Measurements from ENCODE around the gene DDX10.

DDX10 gene

DNA sequence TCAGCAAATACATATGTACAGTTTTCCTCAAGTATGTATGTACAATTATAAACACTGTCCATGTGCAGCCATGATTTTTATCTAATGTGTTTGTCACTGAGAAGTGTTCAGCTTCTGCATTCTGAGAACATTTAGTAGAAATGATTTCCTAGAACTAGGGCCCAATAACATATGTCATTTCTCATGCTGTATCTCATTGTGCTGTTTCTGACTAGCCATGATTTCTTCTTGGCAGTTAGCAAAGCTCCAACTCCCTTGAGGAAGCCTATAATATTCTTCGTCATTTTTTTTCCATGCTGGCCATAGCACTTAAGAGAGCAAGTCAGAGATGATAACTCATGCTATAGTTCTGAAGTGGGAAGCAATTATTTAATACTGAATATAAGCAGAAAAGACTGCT is 187.8 kb downstream of the DDX10 start:
- Mint-ChIP-seq H3K4me1 (ENCODE audit: low read depth) (peaks cover 12% of the 10 kb centered on the region), H3K27ac (no peak overlapping the region), H3K36me3 (ENCODE audit: low read depth) (peaks cover 8% of the 10 kb centered on the region), H3K27me3 (no peaks in the 10 kb centered on the region), H3K9me3 (no peaks in the 10 kb centered on the region), H3K4me3 (no peak overlapping the region)
- intact Hi-C loops (cut with micrococcal nuclease) = no loop called here

DNA sequence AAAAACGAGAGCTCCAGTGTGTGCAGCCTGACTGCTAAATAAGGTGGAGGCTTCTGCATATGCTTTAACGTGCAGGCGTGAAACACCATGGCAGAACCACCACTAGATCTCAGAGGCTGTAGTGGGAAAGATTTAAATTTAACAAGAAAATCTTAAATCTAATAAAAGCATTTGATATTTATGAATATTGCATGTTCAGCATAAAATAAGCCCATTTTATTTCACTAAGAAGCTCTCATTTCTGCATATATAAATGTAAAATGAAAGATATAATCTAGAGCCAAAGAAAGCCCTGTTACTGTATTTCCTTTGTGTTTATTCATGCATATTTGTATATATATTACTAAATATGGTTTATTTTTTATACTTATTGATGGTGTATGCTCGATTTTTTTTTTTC is 188.3 kb downstream of the DDX10 start:
- intact Hi-C loops (cut with micrococcal nuclease) = no loop called here

DNA sequence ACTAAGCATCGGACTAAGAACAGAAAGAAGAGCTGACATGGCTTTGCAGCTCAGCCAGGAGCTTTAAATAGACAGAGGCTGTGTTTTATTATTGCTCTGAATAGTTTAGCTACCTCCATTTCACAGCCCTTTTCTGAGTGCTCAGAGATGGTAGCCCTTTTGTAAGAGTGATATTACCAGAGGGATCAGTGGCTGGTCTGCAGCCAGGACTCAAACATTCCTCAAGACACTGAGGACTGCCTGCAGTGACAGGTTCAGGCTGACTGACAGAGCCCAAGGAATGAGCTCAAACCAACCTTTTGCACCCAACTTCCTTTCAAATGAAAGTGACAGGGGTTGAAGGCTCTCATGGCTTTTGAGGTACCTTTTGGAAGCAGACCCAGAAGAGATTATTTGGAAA is 189.0 kb downstream of the DDX10 start:
- Mint-ChIP-seq H3K9me3 (no peaks in the 10 kb centered on the region), H3K27me3 (no peaks in the 10 kb centered on the region), H3K27ac (no peak overlapping the region), H3K4me3 (no peak overlapping the region), H3K36me3 (ENCODE audit: low read depth) (peaks cover 14% of the 10 kb centered on the region), H3K4me1 (ENCODE audit: low read depth) (peaks cover 12% of the 10 kb centered on the region)
- intact Hi-C loops (cut with micrococcal nuclease) = no loop called here

More for the DNA sequence above, 188.3 kb downstream of the DDX10 start:
- peaks cover 12% of the 10 kb centered on the region for H3K36me3 Mint-ChIP-seq (ENCODE audit: low read depth)
- peaks cover 12% of the 10 kb centered on the region for H3K4me1 Mint-ChIP-seq (ENCODE audit: low read depth)
- H3K4me3 Mint-ChIP-seq = no peak overlapping the region
- no peaks in the 10 kb centered on the region for H3K27me3 Mint-ChIP-seq
- H3K27ac Mint-ChIP-seq = no peak overlapping the region
- H3K9me3 Mint-ChIP-seq = no peaks in the 10 kb centered on the region

DNA sequence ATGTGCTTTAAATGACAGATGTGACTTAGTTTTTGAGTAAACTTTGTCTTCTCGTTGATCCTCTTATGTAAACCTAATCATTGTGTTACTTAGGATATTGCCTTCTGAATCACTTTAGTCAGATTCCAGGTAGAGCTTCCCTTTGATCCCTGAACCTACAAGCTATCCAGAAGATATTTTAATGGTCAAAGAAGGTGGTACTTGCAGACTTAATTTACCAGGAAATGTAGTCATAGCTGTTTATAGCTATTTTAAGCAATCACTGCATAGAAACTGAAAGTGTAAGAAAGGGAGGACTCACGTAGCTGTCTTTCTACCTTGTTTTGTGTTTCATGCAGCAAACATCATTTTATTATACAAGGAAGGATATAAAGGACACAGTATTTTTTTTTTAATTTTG is 189.5 kb downstream of the DDX10 start:
- intact Hi-C loops (cut with micrococcal nuclease) = no loop called here
- no peaks in the 10 kb centered on the region for H3K9me3 Mint-ChIP-seq
- H3K4me1 Mint-ChIP-seq (ENCODE audit: low read depth) = peaks cover 12% of the 10 kb centered on the region
- H3K27ac Mint-ChIP-seq = no peak overlapping the region
- H3K36me3 Mint-ChIP-seq (ENCODE audit: low read depth) = peaks cover 14% of the 10 kb centered on the region
- H3K4me3 Mint-ChIP-seq = no peak overlapping the region
- H3K27me3 Mint-ChIP-seq = no peaks in the 10 kb centered on the region

DNA sequence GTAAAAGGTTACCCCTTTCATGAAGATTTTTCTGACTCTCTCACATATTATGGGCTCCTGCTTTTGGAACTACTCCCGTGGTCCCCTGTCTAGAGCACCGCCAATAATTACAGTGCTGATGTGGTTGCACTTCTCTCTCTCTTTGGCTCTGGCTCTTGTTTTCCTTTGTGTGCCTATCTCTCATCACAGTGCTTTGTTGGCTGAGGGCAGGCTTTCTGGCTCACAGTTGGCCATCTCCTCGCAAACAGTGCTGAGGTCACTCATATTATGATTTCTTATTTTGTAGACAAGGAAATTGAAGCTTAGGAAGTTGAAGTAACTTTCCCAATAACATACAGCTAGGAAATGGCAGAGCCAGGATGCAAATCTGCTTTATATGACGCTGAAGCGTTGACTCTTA is 192.5 kb downstream of the DDX10 start:
- intact Hi-C loops (cut with micrococcal nuclease) = no loop called here
- Mint-ChIP-seq H3K27me3 (no peaks in the 10 kb centered on the region), H3K9me3 (no peaks in the 10 kb centered on the region), H3K4me3 (no peak overlapping the region), H3K27ac (no peak overlapping the region), H3K36me3 (ENCODE audit: low read depth) (peaks cover 8% of the 10 kb centered on the region), H3K4me1 (ENCODE audit: low read depth) (peaks cover 12% of the 10 kb centered on the region)

DNA sequence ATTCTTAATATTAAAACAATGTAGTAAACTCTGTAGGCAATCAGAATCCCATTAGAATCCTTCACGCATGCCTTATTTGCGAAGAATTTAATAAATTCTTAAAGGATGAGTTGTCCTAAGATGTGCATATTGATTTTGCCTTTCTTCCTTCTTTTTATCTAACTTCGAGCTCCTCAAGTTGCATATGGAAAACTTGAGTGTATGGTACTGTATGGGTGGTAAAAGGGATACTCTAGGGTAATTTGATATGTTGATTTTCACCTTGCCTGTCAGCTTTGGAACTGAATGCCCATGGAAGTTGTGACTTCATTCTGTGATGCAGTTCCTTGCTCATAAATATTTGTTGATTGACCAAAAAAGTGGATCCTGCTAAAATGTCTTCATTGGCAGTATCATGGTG is 193.8 kb downstream of the DDX10 start:
- Mint-ChIP-seq H3K36me3 (ENCODE audit: low read depth) (peaks cover 6% of the 10 kb centered on the region), H3K9me3 (no peaks in the 10 kb centered on the region), H3K27ac (no peak overlapping the region), H3K27me3 (no peaks in the 10 kb centered on the region), H3K4me1 (ENCODE audit: low read depth) (peaks cover 12% of the 10 kb centered on the region), H3K4me3 (no peak overlapping the region)
- intact Hi-C loops (cut with micrococcal nuclease) = no loop called here

DNA sequence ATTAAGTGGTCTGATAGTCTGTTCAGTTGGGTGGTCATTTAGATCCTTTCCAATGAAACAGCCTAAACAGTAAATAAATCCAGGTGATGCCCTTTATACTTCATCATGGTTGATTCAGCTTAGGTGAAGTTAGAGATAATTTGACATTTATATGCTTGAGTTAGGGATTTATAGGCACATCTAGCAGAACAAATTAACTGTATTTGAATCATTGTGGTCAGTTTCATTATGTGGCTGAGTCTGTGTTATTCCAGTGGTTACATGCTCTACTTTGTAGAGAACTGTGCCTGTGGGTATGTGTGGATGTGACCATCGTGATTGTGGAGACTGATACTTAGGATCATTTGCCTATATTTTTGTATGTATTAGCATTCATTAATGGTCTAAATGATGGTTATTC is 194.6 kb downstream of the DDX10 start:
- intact Hi-C loops (cut with micrococcal nuclease) = no loop called here
- Mint-ChIP-seq H3K4me1 (ENCODE audit: low read depth) (peaks cover 4% of the 10 kb centered on the region), H3K36me3 (ENCODE audit: low read depth) (peaks cover 6% of the 10 kb centered on the region), H3K4me3 (no peak overlapping the region), H3K27me3 (no peaks in the 10 kb centered on the region), H3K27ac (no peak overlapping the region), H3K9me3 (no peaks in the 10 kb centered on the region)

DNA sequence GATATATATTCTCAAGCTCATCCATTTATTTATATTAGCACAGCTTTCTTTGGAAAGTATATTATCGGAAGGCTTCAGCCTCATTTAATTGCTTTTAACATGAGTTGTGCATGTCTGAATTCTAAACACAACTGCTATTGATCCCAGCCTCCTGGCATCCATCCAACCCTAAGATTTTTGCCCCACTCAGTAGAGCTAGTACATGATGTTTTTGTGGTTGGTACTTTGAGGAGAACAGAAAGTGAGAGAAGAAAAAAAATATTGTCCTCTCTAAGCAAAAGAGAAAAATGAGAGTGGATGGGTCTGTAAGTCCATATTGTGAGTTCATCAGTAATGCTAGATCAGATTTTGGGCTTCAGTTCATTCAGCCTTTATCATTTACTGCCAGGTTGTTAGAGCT is 198.7 kb downstream of the DDX10 start:
- intact Hi-C loops (cut with micrococcal nuclease) = no loop called here
- no peaks in the 10 kb centered on the region for H3K27me3 Mint-ChIP-seq
- no peaks in the 10 kb centered on the region for H3K4me1 Mint-ChIP-seq (ENCODE audit: low read depth)
- H3K9me3 Mint-ChIP-seq = no peaks in the 10 kb centered on the region
- no peak overlapping the region for H3K4me3 Mint-ChIP-seq
- no peak overlapping the region for H3K27ac Mint-ChIP-seq
- no peaks in the 10 kb centered on the region for H3K36me3 Mint-ChIP-seq (ENCODE audit: low read depth)

DNA sequence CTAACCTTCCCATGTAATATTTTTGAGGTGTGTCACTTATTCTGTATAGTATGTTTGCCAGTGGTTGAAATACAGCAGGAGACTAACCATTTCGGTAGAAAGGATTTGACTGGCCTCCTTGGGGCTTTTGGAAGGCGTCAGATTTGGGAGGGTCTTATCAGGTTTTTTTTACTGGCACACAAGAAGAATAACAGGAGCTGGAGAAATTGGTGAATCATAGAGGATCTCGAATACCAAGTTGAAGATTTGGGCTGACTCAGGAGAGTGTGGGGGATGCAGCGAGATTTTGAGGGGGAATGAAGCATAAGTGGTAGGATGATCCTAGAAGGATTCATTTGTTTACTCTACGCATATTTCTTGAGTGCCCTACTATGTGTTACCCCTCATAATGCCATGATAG is 200.5 kb downstream of the DDX10 start:
- intact Hi-C loops (cut with micrococcal nuclease) = no loop called here
- Mint-ChIP-seq H3K36me3 (ENCODE audit: low read depth) (no peaks in the 10 kb centered on the region), H3K27ac (no peak overlapping the region), H3K9me3 (no peaks in the 10 kb centered on the region), H3K4me1 (ENCODE audit: low read depth) (no peaks in the 10 kb centered on the region), H3K4me3 (no peak overlapping the region), H3K27me3 (no peaks in the 10 kb centered on the region)

DNA sequence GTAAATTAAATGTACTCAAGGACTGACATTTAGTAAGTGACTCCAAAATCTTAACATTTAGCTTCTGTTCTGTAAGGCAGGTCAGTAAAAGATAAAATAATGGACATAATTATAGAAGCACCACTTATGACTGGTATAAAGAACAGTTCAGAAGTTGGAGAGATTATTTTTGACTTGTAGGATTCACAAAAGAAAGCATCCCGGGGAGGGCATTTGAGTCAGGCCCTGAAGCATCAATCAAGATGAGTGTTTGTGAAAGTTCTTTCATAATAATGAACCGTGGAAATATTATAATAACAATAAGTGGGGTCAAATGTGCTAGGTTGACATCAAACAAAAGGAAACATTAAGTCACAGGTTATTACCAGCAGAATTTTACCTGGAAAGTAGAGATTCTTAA is 201.9 kb downstream of the DDX10 start:
- Mint-ChIP-seq H3K9me3 (no peaks in the 10 kb centered on the region), H3K4me1 (ENCODE audit: low read depth) (no peaks in the 10 kb centered on the region), H3K27ac (no peak overlapping the region), H3K36me3 (ENCODE audit: low read depth) (no peaks in the 10 kb centered on the region), H3K27me3 (no peaks in the 10 kb centered on the region), H3K4me3 (no peak overlapping the region)
- intact Hi-C loops (cut with micrococcal nuclease) = no loop called here

DNA sequence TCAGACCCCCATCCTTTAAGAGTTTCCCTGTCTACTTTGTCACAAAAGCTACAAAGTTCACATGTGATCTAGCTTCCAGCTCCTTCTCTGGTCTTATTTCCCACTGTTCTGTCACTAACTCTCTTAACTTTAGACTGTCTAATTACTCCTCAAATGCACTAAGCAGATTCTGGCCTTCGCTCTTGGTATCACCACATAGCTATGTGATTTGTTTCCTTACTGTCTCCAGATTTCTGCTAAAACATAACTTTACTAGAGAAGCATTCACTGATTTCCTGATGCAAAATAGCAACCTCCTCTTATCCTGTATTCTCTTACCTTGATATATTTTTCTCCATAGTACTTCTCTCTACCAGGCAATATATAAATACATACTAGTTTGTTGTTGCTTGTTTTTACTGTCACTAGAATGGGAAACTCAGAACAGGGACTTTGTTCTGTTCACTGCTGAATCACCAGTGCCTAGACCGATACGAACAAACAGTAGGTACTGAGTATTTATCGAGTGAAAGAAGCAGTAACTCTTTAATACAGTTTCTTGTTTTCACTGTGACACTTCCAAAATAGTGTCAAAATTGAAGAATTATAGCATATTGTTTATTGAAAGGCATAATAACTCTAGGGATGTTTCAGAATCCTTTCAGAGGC is 205.6 kb downstream of the DDX10 start:
- H3K4me1 Mint-ChIP-seq (ENCODE audit: low read depth) = no peaks in the 10 kb centered on the region
- H3K27ac Mint-ChIP-seq = no peak overlapping the region
- H3K36me3 Mint-ChIP-seq (ENCODE audit: low read depth) = no peaks in the 10 kb centered on the region
- no peaks in the 10 kb centered on the region for H3K27me3 Mint-ChIP-seq
- H3K9me3 Mint-ChIP-seq = no peaks in the 10 kb centered on the region
- intact Hi-C loops (cut with micrococcal nuclease) = loop anchor here (10.0 kb wide), 1 partner anchor 176 kb away; no protein-coding TSS in a partner anchor
- no peak overlapping the region for H3K4me3 Mint-ChIP-seq

DNA sequence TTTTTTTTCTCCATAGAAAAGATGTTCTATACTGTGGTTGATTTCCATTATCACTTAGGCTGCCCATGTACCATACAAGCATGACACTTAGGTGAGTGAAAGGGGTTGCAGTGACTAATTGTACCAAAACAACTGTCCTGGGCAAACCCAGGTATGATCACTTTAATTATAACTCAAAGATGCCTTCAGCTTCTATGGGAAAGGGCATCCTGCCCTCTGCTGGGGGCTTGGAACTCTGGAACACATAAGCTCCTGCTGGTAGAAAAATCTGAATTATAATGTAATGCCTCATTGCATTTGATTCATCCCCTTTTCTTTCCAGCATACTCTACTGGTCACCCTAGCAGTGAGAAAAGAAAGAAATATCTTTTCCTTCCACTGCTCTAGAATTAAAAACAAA is 206.3 kb downstream of the DDX10 start:
- Mint-ChIP-seq H3K9me3 (no peaks in the 10 kb centered on the region), H3K4me3 (no peak overlapping the region), H3K27me3 (no peaks in the 10 kb centered on the region), H3K36me3 (ENCODE audit: low read depth) (no peaks in the 10 kb centered on the region), H3K27ac (no peak overlapping the region), H3K4me1 (ENCODE audit: low read depth) (no peaks in the 10 kb centered on the region)
- intact Hi-C loops (cut with micrococcal nuclease) = loop anchor here (10.0 kb wide), 1 partner anchor 176 kb away; no protein-coding TSS in a partner anchor

DNA sequence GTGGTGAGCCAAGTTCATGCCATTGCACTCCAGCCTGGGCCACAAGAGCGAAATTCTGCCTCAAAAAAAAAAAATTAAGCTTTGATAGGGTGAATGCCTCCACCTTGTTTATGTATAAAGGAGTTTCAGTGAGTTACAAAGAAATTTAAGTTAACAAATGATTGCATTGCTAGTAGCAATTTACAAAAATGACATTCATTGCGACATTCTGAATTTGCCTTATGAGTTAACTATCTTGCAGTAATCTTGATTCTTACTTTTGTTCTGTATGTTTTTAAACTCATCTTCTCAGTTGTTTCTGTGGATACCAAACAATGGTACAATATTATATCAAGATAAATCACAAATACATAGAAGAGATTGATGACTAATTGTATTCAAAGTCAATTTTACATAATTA is 207.0 kb downstream of the DDX10 start:
- H3K36me3 Mint-ChIP-seq (ENCODE audit: low read depth) = no peaks in the 10 kb centered on the region
- no peak overlapping the region for H3K27ac Mint-ChIP-seq
- intact Hi-C loops (cut with micrococcal nuclease) = loop anchor here (10.0 kb wide), 1 partner anchor 177 kb away; no protein-coding TSS in a partner anchor

DNA sequence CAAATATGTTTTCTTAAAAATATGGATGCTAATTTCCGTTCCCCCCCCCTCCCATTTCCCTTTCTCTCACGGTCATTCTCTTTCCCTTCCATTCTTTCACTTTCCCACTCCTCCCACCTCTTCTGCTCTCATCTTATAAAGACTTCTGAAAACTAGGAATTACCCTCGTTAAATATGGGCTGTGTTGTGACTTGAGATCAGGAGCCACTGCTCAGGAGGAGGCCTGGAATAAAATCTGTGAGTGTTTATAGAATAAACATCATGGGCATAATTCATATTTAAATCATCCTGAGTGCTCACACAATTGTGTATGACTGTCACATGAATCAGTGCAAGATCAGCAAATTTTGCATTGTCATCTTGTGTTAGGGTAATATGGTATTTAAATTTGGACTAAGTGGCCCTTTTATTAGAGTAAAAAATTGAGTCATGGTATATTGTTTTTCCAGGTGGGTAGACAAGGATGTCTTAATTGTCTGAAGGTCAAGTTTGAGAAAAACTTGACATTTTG is 208.0 kb downstream of the DDX10 start:
- Mint-ChIP-seq H3K4me1 (ENCODE audit: low read depth) (no peaks in the 10 kb centered on the region), H3K27ac (no peak overlapping the region), H3K9me3 (no peaks in the 10 kb centered on the region), H3K4me3 (no peak overlapping the region), H3K27me3 (no peaks in the 10 kb centered on the region), H3K36me3 (ENCODE audit: low read depth) (no peaks in the 10 kb centered on the region)
- intact Hi-C loops (cut with micrococcal nuclease) = loop anchor here (10.0 kb wide), 1 partner anchor 178 kb away; no protein-coding TSS in a partner anchor

More for the DNA sequence above, 207.0 kb downstream of the DDX10 start:
- no peak overlapping the region for H3K4me3 Mint-ChIP-seq
- H3K27me3 Mint-ChIP-seq = no peaks in the 10 kb centered on the region
- H3K4me1 Mint-ChIP-seq (ENCODE audit: low read depth) = no peaks in the 10 kb centered on the region
- no peaks in the 10 kb centered on the region for H3K9me3 Mint-ChIP-seq

DNA sequence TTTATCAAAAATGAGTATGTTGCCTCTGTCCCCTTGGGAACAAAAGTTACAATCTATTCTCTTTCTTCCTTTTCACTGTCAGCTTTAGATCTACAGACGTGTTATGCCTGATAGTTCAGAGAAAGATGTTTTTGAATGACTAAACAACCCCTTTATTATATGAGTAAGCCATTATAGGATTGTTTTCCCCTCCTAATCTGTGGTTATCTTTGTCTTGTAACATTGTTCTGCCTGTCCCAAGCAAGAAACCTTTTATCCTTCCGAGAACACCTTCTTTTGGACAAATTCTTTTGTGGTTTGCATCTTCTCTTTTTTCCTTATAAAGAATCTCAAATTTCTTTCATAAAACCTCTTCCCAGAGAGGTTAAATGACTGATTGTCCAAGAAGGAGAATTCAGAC is 208.4 kb downstream of the DDX10 start:
- H3K27ac Mint-ChIP-seq = no peak overlapping the region
- intact Hi-C loops (cut with micrococcal nuclease) = loop anchor here (10.0 kb wide), 1 partner anchor 179 kb away; no protein-coding TSS in a partner anchor
- H3K36me3 Mint-ChIP-seq (ENCODE audit: low read depth) = no peaks in the 10 kb centered on the region
- no peaks in the 10 kb centered on the region for H3K27me3 Mint-ChIP-seq
- no peak overlapping the region for H3K4me3 Mint-ChIP-seq
- H3K4me1 Mint-ChIP-seq (ENCODE audit: low read depth) = no peaks in the 10 kb centered on the region
- H3K9me3 Mint-ChIP-seq = no peaks in the 10 kb centered on the region
